Lung (tissue), 12 donors: ENCODE results near the gene DGKB. TPM values are rescaled to one million over a fixed set of nuclear protein-coding genes. Genes with fewer than 3 reads are reported as not detected.

ENCODE experiments used
- ATAC-seq: fragments of 200-7000 bp; cut with Tn5 transposase; one replicate; pipeline ENCODE4 v1.9.1; 2020; ENCODE audit warnings: moderate number of reproducible peaks; ENCODE audit not compliant: insufficient read depth, low FRiP score
- DNase-seq, 3 donors: peaks; one replicate each; pipeline ENCODE4 v3.0.0-alpha.2; 2013 to 2017
- H3K27ac ChIP-seq, 2 donors: one replicate each; pipeline ENCODE4 v1.5.1; 2013; ENCODE audit warnings: mild to moderate bottlenecking in 2 of 2, moderate library complexity in 2 of 2, control low read depth in 1 of 2, inconsistent platforms in 1 of 2, low read depth in 1 of 2, low read length in 1 of 2
- H3K27me3 ChIP-seq, 3 donors: one replicate each; pipeline ENCODE4 v1.5.1; 2013; ENCODE audit warnings: low read length in 2 of 3; ENCODE audit not compliant: control insufficient read depth in 3 of 3, insufficient read depth in 3 of 3
- H3K36me3 ChIP-seq, 4 donors: one replicate each; pipeline ENCODE4 v1.5.1; 2013; ENCODE audit warnings: low read length in 4 of 4, mild to moderate bottlenecking in 1 of 4, moderate library complexity in 1 of 4; ENCODE audit not compliant: control insufficient read depth in 4 of 4, insufficient read depth in 4 of 4
- H3K4me1 ChIP-seq, 5 donors: one replicate each; pipeline ENCODE4 v1.5.1; 2013; ENCODE audit warnings: low read length in 5 of 5, mild to moderate bottlenecking in 2 of 5, moderate library complexity in 1 of 5; ENCODE audit not compliant: control insufficient read depth in 5 of 5, insufficient read depth in 5 of 5
- H3K4me3 ChIP-seq: one replicate; pipeline ENCODE4 v1.5.1; 2013; ENCODE audit warnings: mild to moderate bottlenecking, control low read depth, moderate library complexity
- H3K9ac ChIP-seq, 2 donors: one replicate each; pipeline ENCODE4 v1.5.1; 2013; ENCODE audit warnings: low read length in 2 of 2, control low read depth in 1 of 2; ENCODE audit not compliant: insufficient read depth in 1 of 2
- H3K9me3 ChIP-seq, 4 donors: one replicate each; pipeline ENCODE4 v1.5.1; 2013; ENCODE audit warnings: low read length in 3 of 4, mild to moderate bottlenecking in 1 of 4, moderate library complexity in 1 of 4; ENCODE audit not compliant: control insufficient read depth in 4 of 4, insufficient read depth in 3 of 4
- WGBS, 2 donors: extraction: QIAGEN DNeasy Blood & Tissue Kit; methylation state at CpG; one replicate each; pipeline ENCODE4 v1.1.7; 2013; 5-methylcytosine and 5-hydroxymethylcytosine counted together
- polyA plus RNA-seq, 2 donors: library from polyadenylated mRNA; stranded (reverse); fragments of 200-250 nt; gene quantifications; one replicate each; pipeline ENCODE4 v1.2.1, GENCODE V29; 2013
- total RNA-seq, 2 donors: library from RNA; depleted of rRNA in 1 of 2; stranded (reverse); fragments of >200 nt in 1 of 2; gene quantifications; one replicate each; pipeline ENCODE4 v1.2.1, GENCODE V29; 2014 to 2021
- TF ChIP-seq, protein P1 (sequence below): IDR thresholded peaks from 2 replicates; pipeline ENCODE4 v1.5.1; 2012; ENCODE audit warnings: mild to moderate bottlenecking; ENCODE audit errors: control extremely low read depth, extremely low read depth
- donor health status: control.
- donor health status: control.
- donor health status: Bipolar disorder and iron deficiency.
- donor health status: healthy.
- donor health status: DM: yes; HTN: yes; CAD: no.

The DGKB gene
- total and polyA plus RNA-seq, 4 donors, result under 0.01 to 0.57 (median 0.06) TPM; not detected in 1

DNA sequence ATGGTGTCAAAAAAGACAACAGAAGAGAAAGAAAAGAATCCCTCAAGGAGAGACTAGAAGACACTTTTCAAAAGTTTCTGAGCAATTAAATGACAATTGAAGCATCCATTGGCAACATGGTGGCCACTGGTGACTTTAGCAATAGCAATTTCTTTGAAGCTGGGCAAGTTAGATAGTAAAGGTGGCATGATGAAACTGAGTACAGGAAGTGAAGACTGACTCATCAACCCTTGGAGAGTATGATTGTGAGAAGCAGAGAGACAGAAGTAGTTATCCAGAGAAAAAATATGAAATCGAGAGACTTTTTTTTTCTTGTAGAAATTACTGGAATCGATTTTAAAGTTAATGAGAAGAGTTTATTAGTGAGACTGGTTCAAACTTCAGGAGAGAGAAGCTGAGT, 52.5 kb downstream of the DGKB start:
- H3K9me3 ChIP-seq, result no peaks in the 10 kb centered on the region
- H3K27me3 ChIP-seq, result no peaks in the 10 kb centered on the region
- DNase-seq, result no peak
- no peak overlapping the region for H3K27ac ChIP-seq
- H3K4me1 ChIP-seq, result peaks cover 0 to 6% (median 0%) of the 10 kb centered on the region in 5 donors
- no peak for ATAC-seq
- TF ChIP-seq, protein P1, sequence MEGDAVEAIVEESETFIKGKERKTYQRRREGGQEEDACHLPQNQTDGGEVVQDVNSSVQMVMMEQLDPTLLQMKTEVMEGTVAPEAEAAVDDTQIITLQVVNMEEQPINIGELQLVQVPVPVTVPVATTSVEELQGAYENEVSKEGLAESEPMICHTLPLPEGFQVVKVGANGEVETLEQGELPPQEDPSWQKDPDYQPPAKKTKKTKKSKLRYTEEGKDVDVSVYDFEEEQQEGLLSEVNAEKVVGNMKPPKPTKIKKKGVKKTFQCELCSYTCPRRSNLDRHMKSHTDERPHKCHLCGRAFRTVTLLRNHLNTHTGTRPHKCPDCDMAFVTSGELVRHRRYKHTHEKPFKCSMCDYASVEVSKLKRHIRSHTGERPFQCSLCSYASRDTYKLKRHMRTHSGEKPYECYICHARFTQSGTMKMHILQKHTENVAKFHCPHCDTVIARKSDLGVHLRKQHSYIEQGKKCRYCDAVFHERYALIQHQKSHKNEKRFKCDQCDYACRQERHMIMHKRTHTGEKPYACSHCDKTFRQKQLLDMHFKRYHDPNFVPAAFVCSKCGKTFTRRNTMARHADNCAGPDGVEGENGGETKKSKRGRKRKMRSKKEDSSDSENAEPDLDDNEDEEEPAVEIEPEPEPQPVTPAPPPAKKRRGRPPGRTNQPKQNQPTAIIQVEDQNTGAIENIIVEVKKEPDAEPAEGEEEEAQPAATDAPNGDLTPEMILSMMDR, result no peak
- H3K4me3 ChIP-seq, result no peak overlapping the region
- WGBS, 2 donors, result 71 to 82% methylated on average over 2 of the region's 2 CpGs
- H3K36me3 ChIP-seq, result no peaks in the 10 kb centered on the region
- no peak overlapping the region for H3K9ac ChIP-seq

DNA sequence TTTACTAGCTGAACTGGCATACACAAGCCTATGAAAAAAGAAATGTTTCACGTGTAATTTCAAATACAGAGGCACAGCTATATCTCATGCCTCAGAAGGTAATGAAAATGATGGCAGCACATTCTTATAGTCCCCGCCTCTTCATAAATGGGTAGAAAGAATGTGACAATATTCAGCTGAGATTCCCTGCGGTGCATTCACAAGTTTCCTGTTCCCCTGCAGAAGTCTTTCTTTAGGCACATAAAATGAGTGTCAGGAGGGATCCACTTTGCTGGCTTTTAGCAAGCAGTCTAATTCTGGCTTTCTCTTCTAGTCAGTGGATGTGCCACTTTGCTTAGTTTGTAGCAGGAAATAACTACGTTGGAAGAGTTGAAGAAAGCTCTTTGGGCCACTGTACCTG, 56.1 kb downstream of the DGKB start:
- DNase-seq (no peak), ATAC-seq (no peak)
- TF ChIP-seq, protein P1, result no peak
- H3K9me3 ChIP-seq, result peaks cover 0 to 2% (median 0%) of the 10 kb centered on the region in 4 donors
- no peak overlapping the region for H3K27ac ChIP-seq
- peaks cover 0 to 1% (median 0%) of the 10 kb centered on the region in 5 donors for H3K4me1 ChIP-seq
- H3K27me3 ChIP-seq, result no peaks in the 10 kb centered on the region
- H3K4me3 ChIP-seq, result no peak overlapping the region
- no peaks in the 10 kb centered on the region for H3K36me3 ChIP-seq
- 74 to 79% methylated on average over 4 of the region's 4 CpGs for WGBS, 2 donors
- H3K9ac ChIP-seq, result no peak overlapping the region

DNA sequence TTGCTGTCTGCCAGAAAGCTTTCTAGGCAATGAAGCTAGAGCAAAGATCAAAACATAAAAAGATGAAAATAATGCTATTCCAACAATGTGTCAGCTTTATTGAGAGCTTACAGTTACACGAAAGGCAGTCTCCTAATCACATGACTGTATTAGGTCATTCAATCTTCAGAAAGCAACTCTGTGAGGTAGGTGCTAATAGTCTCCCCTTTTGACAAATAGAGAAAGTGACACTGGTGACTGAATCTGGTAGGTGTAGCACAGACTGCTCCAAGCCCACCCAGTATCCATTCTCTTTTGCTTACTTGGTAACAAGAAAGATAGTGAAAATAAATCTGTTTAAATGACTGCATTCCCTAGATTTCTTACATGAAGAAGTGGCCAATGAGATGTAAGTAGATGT, 58.8 kb downstream of the DGKB start:
- TF ChIP-seq, protein P1, result no peak
- ATAC-seq, result no peak

DNA sequence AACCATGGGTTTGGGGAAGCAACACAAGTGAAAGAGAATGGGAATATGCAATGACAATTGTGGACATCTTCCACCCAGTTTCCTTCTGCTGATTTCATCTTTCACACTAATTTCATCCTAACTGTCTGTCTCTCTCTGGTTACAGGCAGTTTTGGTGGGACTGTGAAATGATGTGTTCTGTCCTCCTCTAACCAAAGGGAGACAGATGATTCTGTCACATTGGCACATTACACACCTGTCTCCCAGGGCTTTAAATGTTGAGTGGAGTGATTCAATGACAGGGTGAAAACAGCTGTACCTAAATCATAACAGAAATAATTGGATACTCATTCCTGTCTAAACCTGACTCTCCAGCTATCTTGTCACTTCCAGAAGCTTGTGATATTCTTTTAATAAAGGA, 60.0 kb downstream of the DGKB start:
- Histone ChIP-seq H3K9me3 (peaks cover 0 to 2% (median 0%) of the 10 kb centered on the region in 4 donors), H3K27me3 (no peaks in the 10 kb centered on the region), H3K4me3 (no peak overlapping the region), H3K36me3 (no peaks in the 10 kb centered on the region), H3K27ac (no peak overlapping the region), H3K9ac (no peak overlapping the region), H3K4me1 (no peaks in the 10 kb centered on the region)
- ATAC-seq (no peak), DNase-seq (no peak)
- TF ChIP-seq, protein P1, result no peak

More for the DNA sequence above, 58.8 kb downstream of the DGKB start:
- Histone ChIP-seq H3K27ac (no peak overlapping the region), H3K4me1 (no peaks in the 10 kb centered on the region), H3K27me3 (no peaks in the 10 kb centered on the region), H3K9me3 (peaks cover 0 to 2% (median 0%) of the 10 kb centered on the region in 4 donors), H3K4me3 (no peak overlapping the region), H3K36me3 (no peaks in the 10 kb centered on the region), H3K9ac (no peak overlapping the region)
- WGBS, 2 donors, result 74 to 87% methylated on average over 1 of the region's 1 CpG
- no peak for DNase-seq
